SK-N-MC (cell line): Measurements from ENCODE around the gene CST3.
"Not testable (repeated sequence)": the region's sequence is repeated elsewhere in the genome, so short reads cannot be mapped to it uniquely, and the experiment has no call there.

Source experiments
- DNase-seq: peaks from one replicate; pipeline ENCODE4 v3.0.0-alpha.2; 2011; ENCODE audit warnings: low read depth, low spot score
- H3K27ac ChIP-seq: fragments of 200-600 bp; sonication (generic); 2 replicates; pipeline ENCODE4 v1.5.1; 2016; ENCODE audit warnings: mixed run types
- H3K36me3 ChIP-seq: fragments of 200-600 bp; sonication (generic); 2 replicates; pipeline ENCODE4 v1.6.1; 2017; ENCODE audit warnings: antibody characterized with exemption, low read length, mixed read lengths; ENCODE audit not compliant: insufficient read depth
- H3K4me3 ChIP-seq: fragments of 200-600 bp; sonication (generic); 2 replicates; pipeline ENCODE4 v1.5.1; 2016
- H3K9ac ChIP-seq: fragments of 200-600 bp; sonication (generic); 2 replicates; pipeline ENCODE4 v1.8.0; 2017; ENCODE audit warnings: mixed run types, mixed read lengths; ENCODE audit not compliant: insufficient read length
- H3K9me3 ChIP-seq: fragments of 200-600 bp; sonication (generic); 2 replicates; pipeline ENCODE4 v1.6.1; 2017; ENCODE audit warnings: low read depth, mild to moderate bottlenecking, antibody characterized with exemption, low read length, moderate library complexity, mixed read lengths
- EZH2 ChIP-seq: fragments of 200-600 bp; sonication (generic); IDR thresholded peaks from one replicate; pipeline ENCODE4 v1.6.1; 2017; ENCODE audit warnings: antibody characterized with exemption
- FOXP2 ChIP-seq: optimal IDR thresholded peaks from 2 replicates; pipeline ENCODE3; 2011; ENCODE audit warnings: mild to moderate bottlenecking, moderate library complexity; ENCODE audit not compliant: insufficient read depth; ENCODE audit errors: extremely low read length, control extremely low read depth
- POLR2AphosphoS5 ChIP-seq: IDR thresholded peaks from 2 replicates; pipeline ENCODE4 v1.6.1; 2012; ENCODE audit warnings: mild to moderate bottlenecking, low read depth, low read length, borderline replicate concordance

Gene CST3

GRCh38 chr20:23624324-23624691 is 13.4 kb downstream of the CST3 start:
- no peak overlapping the region for H3K27ac ChIP-seq
- TF ChIP-seq POLR2AphosphoS5 (no peak), FOXP2 (no peak), EZH2 (no peak)
- H3K9me3 ChIP-seq: no peaks in the 10 kb centered on the region
- no peak for DNase-seq
- H3K36me3 ChIP-seq: no peaks in the 10 kb centered on the region
- H3K4me3 ChIP-seq: no peak overlapping the region
- no peak overlapping the region for H3K9ac ChIP-seq

DNA sequence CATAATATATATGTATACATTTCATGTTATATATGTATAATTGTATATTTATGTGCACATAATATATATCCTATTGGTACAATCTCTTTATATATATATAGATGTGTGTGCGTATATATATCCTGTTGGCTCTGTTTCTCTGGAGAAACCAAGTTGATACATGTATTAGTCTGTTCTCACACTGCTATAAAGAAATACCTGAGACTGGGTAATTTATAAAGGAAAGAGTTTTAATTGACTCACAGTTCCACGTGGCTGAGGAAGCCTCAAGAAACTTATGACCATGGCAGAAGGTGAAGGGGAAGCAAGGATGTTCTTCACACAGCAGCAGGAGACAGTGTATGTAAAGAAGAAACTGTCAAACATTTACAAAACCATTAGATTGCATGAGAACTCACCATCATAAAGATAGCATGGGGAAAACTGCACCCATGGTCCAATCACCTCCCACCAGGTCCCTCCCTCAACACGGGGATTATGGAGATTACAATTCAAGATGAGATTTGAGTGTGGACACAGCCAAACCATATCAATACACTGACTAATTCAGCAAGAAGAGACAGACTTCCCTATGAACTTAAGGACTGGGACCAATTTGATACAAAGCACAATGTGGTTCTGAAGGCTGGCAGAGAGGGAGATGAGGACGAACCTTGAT is 14.0 kb downstream of the CST3 start:
- DNase-seq: no peak
- Histone ChIP-seq H3K36me3 (no peaks in the 10 kb centered on the region), H3K9me3 (no peaks in the 10 kb centered on the region), H3K9ac (no peak overlapping the region), H3K27ac (no peak overlapping the region), H3K4me3 (no peak overlapping the region)
- TF ChIP-seq FOXP2 (no peak), EZH2 (no peak), POLR2AphosphoS5 (no peak)

- Histone ChIP-seq H3K4me3 (no peak overlapping the region), H3K9ac (no peak overlapping the region), H3K9me3 (no peaks in the 10 kb centered on the region), H3K36me3 (no peaks in the 10 kb centered on the region), H3K27ac (no peak overlapping the region)
- DNase-seq: no peak
- TF ChIP-seq EZH2: no peak
- no peak for TF ChIP-seq POLR2AphosphoS5
- TF ChIP-seq FOXP2: no peak
Measured at GRCh38 chr20:23622839-23623343, 14.9 kb downstream of the CST3 start.

GRCh38 chr20:23622401-23622800 is 15.4 kb downstream of the CST3 start:
- H3K9me3 ChIP-seq, H3K27ac ChIP-seq, H3K4me3 ChIP-seq, H3K9ac ChIP-seq, DNase-seq, H3K36me3 ChIP-seq: not testable (repeated sequence)

- not testable (repeated sequence) for DNase-seq, H3K36me3 ChIP-seq, H3K9ac ChIP-seq, H3K9me3 ChIP-seq, H3K27ac ChIP-seq, H3K4me3 ChIP-seq
Measured at GRCh38 chr20:23620670-23621386, 16.9 kb downstream of the CST3 start.

GRCh38 chr20:23614163-23614562 is 23.6 kb downstream of the CST3 start:
- no peak for DNase-seq
- no peak overlapping the region for H3K4me3 ChIP-seq
- no peak for TF ChIP-seq EZH2
- TF ChIP-seq POLR2AphosphoS5: no peak
- TF ChIP-seq FOXP2: no peak

DNA sequence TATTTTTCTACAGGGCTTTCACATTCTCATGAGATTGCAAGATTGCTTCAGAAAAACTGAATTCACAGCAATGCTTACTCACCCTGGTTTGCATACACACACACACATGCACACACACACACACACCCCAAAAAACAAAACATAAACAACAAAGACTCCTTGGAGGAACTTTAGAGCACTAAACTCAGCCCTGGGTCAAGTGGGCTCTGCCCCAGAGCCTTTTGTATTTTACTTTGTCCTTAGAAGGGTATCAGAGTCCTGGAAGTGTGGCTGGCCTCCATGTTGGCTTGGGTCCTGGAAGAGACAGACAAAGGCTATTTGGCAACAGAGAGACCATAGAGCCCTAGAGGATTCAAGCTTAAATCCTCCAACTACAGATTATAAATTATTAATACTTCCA is 24.1 kb downstream of the CST3 start:
- Histone ChIP-seq H3K9ac (no peak overlapping the region), H3K4me3 (no peak overlapping the region), H3K27ac (no peak overlapping the region), H3K9me3 (no peaks in the 10 kb centered on the region), H3K36me3 (no peaks in the 10 kb centered on the region)
- DNase-seq: no peak
- TF ChIP-seq EZH2: no peak

More at GRCh38 chr20:23614163-23614562, 23.6 kb downstream of the CST3 start:
- Histone ChIP-seq H3K9ac (no peak overlapping the region), H3K36me3 (no peaks in the 10 kb centered on the region), H3K27ac (no peak overlapping the region), H3K9me3 (no peaks in the 10 kb centered on the region)

- H3K4me3 ChIP-seq: no peak overlapping the region
Measured at GRCh38 chr20:23612396-23612795, 25.4 kb downstream of the CST3 start.

More at GRCh38 chr20:23612396-23612795, 25.4 kb downstream of the CST3 start:
- TF ChIP-seq FOXP2 (no peak), EZH2 (no peak), POLR2AphosphoS5 (no peak)
- Histone ChIP-seq H3K9me3 (no peaks in the 10 kb centered on the region), H3K9ac (no peak overlapping the region), H3K36me3 (no peaks in the 10 kb centered on the region), H3K27ac (no peak overlapping the region)
- DNase-seq: no peak
